GM18870 (cell line): ENCODE results near the gene ERV3-1.
"Not testable (repeated sequence)": the region's sequence is repeated elsewhere in the genome, so short reads cannot be mapped to it uniquely, and the experiment has no call there.

Source experiments
- ATAC-seq: cut with Tn5 transposase; IDR thresholded peaks from one replicate; pipeline ENCODE4 v1.9.1; 2021; ENCODE audit warnings: moderate library complexity; ENCODE audit not compliant: unreplicated experiment

Gene ERV3-1, protein sequence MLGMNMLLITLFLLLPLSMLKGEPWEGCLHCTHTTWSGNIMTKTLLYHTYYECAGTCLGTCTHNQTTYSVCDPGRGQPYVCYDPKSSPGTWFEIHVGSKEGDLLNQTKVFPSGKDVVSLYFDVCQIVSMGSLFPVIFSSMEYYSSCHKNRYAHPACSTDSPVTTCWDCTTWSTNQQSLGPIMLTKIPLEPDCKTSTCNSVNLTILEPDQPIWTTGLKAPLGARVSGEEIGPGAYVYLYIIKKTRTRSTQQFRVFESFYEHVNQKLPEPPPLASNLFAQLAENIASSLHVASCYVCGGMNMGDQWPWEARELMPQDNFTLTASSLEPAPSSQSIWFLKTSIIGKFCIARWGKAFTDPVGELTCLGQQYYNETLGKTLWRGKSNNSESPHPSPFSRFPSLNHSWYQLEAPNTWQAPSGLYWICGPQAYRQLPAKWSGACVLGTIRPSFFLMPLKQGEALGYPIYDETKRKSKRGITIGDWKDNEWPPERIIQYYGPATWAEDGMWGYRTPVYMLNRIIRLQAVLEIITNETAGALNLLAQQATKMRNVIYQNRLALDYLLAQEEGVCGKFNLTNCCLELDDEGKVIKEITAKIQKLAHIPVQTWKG

DNA sequence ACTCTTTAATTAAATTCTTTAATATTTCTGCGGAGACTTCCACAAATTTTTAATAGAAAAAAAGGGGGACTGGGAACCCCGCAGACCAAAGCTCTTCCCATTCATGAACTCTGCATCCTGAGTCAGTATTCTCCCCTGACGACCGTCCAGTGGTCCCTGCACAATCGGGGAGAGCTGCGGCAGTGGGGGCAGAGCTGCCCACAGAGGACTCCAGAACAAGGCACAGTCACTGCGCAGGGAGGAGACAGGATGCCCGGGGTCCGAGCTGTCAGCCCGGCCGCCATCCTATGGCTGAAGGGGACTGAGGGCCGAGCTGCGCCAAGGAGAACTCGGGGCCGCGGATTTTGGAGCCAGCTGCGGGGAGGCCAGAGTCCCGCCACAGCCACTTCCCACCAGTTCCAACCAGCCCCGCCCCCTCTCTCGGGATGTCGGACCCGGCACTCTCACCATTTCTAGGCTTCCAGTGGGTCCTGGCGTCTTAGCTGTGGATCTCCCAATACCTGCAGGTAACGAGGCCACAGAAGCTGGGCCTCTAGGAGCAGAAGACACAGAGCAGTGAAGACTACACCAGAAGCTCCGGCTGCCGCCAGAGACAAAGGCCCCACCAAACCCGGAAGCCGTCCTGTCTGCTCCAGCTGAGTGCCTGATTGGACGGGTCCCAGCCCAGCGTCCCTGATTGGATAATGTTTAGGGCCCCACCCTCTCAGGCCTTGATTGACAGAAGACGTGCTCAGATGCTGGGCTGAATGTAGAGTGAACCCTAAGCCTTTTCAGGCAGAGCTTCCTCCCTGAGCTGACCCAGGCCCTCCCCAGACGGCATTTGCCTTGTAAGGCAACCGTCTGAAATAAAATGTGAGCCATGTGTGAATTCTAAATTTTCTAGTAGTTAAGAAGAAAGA, at the start of gene ERV3-1:
Gene ERV3-1 (minus strand): TSS at position 594 of the 899 bp plus-strand sequence. CDS start 13,661 bp downstream, outside the sequence.
- peak; percentile 100 for ATAC-seq

DNA sequence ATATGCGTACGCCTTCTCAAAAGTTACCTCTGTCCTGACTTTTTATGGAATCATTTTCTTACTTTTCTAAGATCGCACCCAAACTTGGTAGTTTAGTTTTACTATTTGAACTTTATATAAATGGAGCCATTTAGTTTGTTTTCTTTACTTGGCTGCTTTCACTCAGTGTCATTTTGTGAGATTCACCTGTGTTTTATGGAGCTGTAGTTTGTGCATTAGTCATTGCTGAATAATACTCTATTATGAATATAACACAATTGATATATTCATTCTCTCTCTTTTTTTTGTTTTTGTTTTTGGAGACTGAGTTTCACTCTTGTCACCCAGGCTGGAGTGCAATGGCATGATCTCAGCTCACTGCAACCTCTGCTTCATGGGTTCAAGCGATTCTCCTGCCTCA, 49.3 kb upstream of the ERV3-1 start:
- not testable (repeated sequence) for ATAC-seq

DNA sequence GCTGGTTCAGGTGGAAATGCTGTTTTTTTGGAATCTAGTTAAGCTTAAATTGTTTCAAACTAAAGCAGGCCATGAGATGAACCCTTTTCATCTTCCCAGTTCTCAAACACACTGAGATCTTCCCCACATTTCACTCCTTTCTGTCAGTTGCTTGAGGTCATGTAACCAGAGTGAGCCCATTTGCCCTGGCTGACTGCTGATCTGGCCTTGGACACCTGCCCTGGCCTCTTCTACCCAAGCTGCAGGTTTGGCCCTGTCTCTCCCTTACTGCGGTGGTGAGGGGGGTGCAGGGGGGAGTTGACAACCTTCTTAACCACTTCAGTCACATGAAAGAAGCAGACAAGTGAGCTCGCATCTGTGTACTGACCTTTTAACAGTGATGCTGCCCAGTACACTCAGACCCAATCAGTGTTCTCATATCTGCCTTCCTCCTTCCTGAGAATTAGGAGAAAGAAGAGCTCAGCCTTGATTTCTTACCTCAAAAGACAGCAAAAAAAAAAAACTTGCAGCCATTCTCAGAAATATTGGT, 48.0 kb upstream of the ERV3-1 start:
- ATAC-seq, result not testable (repeated sequence)

DNA sequence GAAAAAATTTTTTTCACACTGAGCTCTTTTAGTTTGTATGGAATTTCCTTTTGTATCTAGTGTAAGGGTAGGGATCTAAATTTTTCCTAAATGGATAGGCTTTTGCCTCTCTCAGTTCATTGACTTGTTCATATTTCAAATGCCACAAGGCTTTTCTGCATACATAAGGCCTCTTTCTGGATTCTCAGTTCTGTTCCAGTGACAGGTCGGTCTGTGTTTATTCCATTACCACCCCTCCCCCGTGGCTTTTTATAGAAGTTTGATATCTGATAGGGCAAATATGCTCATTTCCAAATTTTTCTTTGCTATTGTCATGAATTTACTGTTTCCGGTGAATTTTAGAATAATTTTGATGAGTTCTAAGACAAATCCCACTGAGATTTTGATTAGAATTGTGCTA, 45.2 kb upstream of the ERV3-1 start:
- not testable (repeated sequence) for ATAC-seq

DNA sequence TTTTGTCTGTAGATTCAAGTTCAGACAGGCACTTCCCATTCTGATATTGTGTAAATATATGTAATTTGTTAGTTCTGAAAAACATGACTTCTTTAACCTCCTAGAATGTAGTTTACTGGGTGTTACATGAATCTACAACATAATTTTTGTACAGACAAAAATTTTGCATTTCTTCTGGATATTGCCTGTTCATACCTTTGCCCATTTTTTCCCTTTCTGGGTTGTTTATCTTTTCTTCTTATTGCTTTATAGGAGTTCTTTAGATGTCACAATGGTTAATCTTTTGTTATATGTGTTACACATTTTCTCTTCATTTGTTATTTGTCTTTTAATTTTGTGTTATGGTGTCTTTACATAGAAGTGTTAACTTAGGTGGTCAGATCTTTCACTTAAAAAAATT, 44.7 kb upstream of the ERV3-1 start:
- not testable (repeated sequence) for ATAC-seq

DNA sequence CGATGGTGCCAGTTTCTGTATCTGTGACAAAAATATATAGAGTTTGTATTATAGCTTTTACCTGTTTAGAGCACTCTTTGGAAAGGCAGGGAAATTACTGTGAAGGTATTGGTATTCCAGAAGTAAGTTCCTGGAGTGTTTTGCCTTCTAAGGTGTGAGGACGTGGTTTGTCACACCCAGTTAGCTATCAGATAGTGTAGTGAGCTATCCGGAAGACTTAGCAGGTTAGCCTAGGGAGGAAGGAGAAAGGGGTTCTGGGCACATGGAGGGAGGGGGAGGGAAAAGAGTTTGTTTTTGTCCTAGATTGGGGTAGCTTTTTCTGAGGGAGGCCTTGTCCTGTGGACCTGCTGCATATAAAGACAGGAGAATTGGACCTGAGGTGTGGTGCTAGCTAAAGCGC, 39.8 kb upstream of the ERV3-1 start:
- ATAC-seq, result not testable (repeated sequence)

DNA sequence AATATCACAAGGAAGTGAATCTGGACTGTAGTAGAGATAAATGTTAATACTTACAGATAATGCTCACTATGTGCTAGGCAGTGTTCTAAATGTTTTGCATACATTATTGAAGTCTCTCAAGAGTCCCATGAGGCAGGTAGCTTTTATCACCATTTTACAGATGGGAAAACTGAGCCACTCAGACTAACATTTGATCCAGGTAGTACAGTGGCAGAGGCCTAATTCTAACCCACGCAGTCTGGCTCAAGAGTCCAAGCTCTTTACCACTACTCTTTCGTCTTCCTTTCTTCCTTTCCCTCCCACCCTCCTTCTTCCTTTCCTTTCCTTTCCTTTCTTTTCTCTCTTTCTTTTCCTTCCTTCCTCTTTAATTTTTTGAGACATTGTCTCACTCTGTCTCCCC, 39.1 kb upstream of the ERV3-1 start:
- ATAC-seq, result not testable (repeated sequence)

DNA sequence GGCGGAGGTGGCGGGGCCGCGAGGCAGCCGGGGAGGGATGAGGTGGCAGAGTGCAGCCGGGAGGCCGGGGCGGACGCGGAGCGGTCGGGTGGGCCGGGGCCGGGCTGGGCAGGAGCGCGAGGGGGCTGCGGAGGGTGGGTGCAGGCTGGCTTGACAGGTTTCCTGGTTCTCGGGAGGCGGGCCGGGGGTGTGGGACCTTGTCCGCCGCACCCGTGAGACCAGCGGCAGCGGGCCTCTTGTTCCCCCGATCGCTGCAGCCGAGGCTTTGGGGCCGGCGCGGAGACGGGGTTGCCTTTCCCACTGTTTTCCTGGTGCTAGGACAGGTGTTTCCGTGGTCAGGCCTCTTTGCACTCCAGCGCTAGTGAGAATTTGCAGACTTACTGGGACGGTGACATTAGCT, 32.3 kb upstream of the ERV3-1 start:
- ATAC-seq, result not testable (repeated sequence)

DNA sequence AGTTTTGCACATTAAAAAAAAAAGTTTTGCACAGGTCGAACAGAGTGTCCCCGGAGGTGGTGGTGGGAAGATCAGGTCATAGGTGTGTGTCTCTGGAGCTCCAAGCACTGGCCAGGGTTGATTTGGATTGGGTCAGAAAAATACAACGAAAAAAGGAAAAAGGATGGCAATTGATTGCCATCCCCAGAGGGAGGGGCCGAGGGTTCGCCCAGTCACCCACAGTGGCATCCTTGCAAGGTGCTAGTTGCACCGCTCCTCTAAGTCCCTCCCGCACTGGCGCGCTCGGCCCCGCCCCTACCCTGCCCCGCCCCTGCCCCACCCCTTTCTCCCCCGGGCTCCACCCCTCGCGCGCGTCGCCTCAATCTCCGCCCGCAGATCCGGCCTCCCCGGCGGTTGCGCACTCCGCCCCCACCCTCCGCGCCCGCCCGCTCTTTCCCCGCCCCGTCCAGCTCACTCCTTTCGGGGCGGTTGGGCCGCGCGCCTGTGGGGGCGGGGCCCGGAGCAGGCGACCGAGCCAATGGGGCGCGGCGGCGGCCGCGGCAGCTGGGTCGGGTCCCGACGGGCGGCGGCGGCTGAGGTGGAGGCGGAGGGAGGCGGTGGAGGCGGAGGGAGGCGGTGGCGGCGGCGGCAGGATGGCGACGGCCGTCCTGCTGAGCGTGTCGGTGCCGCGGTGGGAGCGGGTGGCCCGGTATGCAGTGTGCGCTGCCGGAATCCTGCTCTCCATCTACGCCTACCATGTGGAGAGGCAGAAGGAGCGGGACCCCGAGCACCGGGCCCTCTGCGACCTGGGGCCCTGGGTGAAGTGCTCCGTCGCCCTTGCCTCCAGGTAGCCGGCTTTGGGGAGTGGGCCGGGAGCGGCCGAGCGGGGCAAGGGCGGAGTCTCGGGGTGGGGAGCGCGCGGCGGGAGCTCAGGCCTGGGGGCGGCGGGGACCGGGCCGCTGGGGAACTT, 31.5 kb upstream of the ERV3-1 start:
- ATAC-seq, result peak; percentile 55

DNA sequence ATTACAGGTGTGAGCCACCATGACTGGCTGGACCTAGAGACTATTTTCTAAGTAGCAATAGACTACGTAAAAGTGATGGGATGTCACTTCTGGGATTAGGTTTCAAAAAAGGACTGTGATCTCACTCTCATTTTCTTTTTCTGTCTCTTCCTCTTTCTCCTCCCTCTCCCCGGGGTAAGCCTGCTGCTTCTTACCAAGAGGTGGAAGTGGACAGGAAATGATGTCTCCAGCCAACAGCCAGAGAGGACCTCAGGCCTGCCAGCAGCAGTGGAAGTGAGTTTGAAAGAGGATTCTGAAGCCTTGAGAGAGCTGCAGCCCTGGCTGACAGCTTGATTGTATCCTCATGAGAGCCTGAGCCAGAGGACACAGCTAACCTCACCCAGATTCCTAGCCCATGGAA, 30.0 kb upstream of the ERV3-1 start:
- ATAC-seq, result not testable (repeated sequence)

DNA sequence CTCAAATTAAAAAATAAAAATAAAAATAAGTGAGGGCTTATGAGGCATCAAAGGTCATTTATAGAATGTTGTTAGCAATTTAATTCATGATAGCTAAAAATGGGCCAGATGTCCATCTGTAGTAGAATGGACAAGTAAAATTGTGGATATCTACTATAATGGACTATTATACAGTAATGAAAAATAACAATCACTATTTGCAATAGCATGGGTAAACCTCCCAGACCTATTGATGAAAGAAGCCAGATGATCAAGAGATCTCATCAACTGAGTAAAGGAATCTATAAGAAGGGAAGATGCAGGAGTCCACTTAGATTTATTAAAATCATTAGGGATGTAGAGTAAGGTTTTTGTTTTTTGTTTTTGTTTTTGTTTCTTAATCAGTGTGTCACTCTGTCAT, 29.0 kb upstream of the ERV3-1 start:
- ATAC-seq, result not testable (repeated sequence)

DNA sequence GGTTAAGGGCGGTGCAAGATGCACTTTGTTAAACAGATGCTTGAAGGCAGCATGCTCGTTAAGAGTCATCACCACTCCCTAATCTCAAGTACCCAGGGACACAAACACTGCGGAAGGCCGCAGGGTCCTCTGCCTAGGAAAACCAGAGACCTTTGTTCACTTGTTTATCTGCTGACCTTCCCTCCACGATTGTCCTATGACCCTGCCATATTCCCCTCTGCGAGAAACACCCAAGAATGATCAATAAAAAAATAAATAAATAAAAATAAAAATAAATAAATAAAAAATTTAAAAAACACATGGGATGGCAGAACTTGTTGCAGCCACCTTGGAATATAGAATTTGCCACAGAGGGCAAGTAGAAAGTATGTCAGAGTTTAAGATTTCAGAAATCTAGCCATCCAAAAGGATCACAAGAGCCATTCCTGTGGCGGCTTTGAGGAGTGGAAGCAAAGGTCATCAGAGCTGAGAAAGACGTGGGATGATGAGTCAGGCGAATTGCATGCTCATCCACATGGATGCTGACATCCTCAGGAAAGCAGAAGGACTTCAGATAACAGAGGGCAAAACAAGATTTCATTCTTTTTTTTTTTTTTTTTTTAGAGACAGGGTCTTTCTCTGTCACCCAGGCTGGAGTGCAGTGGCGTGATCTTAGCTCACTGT, 27.8 kb upstream of the ERV3-1 start:
- ATAC-seq, result not testable (repeated sequence)

DNA sequence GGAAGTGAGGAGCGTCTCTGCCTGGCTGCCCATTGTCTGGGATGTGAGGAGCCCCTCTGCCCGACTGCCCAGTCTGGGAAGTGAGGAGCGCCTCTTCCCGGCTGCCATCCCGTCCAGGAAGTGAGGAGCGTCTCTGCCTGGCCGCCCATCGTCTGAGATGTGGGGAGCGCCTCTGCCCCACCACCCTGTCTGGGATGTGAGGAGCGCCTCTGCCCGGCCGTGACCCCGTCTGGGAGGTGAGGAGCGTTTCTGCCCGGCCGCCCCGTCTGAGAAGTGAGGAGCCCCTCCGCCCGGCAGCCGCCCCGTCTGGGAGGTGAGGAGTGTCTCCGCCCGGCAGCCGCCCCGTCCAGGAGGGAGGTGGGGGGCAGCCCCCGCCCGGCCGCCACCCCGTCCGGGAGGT, 26.9 kb upstream of the ERV3-1 start:
- not testable (repeated sequence) for ATAC-seq

DNA sequence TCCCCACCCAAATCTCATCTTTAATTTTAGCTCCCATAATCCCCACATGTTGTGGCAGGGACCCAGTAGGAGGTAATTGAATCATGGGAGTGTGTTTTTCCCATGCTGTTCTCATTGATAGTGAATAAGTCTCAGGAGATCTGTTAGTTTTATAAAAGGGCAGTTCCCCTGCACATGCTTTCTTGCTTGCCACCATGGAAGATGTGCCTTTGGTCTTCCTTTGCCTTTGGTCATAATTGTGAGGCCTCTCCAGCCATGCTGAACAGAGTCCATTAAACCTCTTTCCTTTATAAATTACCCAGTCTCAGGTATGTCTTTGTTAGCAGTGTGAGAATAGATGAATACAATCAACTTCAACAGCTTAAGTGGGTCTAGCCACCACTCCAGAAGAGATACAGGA, 18.5 kb upstream of the ERV3-1 start:
- ATAC-seq, result not testable (repeated sequence)

DNA sequence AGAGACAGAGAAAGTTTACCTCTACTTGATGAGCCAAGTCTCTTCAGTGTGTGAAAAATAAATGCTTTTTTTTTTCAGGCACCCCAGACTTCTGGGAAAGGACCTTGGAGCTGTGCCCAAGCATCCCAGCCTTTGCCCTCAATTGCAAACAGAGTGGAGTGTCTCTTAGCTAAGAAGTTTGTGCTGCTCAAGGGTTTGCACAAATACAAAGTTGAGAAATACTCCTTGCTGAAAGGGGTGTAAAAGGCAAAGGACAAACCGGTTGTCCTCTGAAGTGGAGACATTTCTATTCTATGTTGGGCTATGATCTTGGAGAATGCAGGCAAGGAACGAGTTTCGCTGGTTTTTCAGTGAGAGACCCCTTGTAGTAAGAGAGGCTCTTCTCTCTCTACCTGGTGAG, 14.5 kb upstream of the ERV3-1 start:
- ATAC-seq, result not testable (repeated sequence)

DNA sequence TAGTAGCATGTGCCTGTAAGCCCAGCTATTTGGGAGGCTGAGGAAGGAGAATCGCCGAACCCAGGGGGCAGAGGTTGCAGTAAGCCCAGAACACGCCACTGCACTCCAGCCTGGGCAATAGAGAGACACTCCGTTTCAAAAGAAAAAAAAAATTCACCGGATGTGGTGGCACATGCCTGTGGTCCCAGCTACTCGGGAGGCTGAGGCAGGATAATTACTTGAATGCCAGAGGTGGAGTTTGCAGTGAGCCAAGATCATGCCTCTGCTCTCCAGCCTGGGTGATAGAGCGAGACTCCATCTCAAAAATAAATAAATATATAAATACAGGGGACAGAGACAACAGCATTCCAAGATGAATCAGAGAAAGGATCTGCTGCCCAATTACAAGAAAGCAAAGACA, 3.4 kb upstream of the ERV3-1 start:
- not testable (repeated sequence) for ATAC-seq

DNA sequence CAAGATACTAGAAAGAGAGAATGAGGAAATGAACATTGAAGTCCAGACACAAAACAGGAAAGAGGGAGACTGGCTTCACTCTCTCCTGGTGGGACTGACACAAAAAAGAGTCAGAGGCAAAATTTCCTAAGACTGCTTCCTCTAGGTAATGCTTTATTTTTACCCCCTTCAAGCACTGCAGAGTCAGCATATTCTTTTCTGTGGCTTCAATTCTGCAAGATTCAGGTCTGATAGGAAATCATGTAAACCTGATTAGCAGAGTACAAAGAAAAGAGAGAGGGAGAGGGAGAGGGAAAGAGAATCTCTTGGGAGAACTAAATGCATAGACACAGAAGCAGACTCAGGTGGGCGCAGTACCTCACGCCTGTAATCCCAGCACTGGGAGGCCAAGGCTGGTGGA, 2.9 kb upstream of the ERV3-1 start:
- ATAC-seq, result not testable (repeated sequence)

DNA sequence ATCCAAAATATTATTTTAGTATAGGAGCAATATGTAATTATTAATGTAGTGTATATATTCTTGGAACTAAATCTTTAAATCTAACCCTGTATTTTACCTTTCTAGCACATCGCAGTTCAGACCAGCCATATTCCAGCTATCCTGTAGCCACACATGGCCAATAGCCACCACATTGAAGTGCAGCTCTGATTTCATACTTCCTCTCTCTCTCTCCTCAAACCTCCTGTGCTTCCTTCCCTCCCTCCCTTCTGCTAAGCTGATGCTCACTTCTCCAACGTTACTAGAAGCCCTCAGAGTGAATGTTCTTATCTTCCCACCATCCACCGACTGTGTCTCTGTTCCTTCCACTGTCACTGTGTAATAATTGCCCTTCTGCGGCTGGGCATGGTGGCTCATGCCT, 549 bp upstream of the ERV3-1 start:
- not testable (repeated sequence) for ATAC-seq

DNA sequence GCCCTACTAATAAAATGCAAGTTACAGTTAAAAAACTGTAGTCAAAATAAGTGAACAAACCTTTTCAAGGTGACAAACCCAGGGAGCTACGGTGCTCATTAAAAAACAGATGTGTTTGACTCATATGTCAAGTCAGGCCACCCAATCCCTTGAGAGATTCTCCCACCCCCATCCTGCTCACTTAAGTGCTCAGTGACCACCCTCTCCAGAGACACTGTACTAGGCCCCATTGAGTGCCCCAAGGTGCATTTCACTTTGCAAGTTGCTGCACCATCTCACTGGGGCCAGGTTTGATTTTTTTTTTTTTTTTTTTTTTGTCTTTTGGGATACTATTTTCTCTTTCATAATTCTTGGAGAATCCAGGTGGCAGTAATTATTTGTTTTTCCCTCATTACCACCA, 1.9 kb downstream of the ERV3-1 start:
- no peak for ATAC-seq
